AG09309 (cell line): Measurements from ENCODE around the gene TH.

Experiments
- DNase-seq: peaks from one replicate; pipeline ENCODE4 v3.0.0-alpha.2; 2010; ENCODE audit warnings: low read depth
- H3K4me3 ChIP-seq: 2 replicates; pipeline ENCODE4 v1.5.1; 2011; ENCODE audit warnings: mild to moderate bottlenecking, low read depth, low read length, moderate library complexity; ENCODE audit not compliant: control insufficient read depth
- TF ChIP-seq, protein P1 (sequence below): IDR thresholded peaks from 2 replicates; pipeline ENCODE4 v1.5.1; 2011; ENCODE audit warnings: mild to moderate bottlenecking, low read depth, low read length, inconsistent platforms; ENCODE audit not compliant: insufficient read depth, control insufficient read depth; ENCODE audit errors: missing control alignments

Gene TH

DNA sequence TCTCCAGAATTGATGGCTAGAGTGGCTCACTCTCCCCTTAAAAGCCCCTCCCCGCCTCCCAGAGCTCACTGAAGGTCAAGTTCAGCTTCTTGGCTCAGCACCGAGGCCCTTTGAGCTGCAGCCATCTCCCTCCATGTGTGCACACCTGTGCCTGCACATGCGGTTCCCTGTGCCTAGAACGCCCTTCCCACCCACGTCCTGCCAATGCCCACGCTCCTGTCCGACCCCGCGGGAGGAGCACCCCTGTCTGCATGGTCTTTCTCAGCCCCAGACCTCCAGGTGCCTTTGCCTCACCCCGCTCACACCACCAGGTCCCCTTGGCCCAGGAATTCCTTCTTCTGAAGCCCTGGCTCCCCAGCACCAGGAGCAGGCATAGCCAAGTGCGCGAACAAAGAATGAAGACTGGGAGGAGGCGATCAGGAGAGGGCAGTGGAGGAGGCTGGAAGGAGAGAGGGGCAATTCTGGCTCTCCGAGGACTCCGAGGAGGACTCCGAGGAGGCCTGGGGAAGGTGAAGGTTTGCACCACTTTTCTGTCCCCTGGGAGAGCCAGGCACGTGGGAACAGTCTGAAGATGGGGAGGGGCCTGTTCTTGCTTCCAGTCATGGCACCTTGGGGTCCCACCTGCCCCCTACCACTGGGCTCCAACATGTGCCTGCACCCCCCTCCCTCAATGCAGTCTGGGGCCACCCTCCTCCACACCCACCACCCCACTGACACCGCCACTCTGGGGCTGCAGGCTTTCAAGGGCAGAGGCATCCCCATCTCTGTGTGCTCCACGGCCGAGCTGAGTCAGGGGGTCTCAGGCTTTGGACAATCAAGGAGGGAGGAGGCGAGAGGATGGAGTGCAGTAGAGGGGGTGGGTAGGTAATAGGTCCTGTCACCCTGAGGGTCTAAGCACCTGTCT lies 50.1 kb downstream of the TH start:
- DNase-seq = no peak
- TF ChIP-seq, protein P1, sequence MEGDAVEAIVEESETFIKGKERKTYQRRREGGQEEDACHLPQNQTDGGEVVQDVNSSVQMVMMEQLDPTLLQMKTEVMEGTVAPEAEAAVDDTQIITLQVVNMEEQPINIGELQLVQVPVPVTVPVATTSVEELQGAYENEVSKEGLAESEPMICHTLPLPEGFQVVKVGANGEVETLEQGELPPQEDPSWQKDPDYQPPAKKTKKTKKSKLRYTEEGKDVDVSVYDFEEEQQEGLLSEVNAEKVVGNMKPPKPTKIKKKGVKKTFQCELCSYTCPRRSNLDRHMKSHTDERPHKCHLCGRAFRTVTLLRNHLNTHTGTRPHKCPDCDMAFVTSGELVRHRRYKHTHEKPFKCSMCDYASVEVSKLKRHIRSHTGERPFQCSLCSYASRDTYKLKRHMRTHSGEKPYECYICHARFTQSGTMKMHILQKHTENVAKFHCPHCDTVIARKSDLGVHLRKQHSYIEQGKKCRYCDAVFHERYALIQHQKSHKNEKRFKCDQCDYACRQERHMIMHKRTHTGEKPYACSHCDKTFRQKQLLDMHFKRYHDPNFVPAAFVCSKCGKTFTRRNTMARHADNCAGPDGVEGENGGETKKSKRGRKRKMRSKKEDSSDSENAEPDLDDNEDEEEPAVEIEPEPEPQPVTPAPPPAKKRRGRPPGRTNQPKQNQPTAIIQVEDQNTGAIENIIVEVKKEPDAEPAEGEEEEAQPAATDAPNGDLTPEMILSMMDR = no peak
- no peak overlapping the region for H3K4me3 ChIP-seq

- H3K4me3 ChIP-seq = no peak overlapping the region
- DNase-seq = no peak
- TF ChIP-seq, protein P1 = no peak
These were observed 51.1 kb downstream of the TH start for GRCh38 chr11:2120359-2121100.

GRCh38 chr11:2118677-2119076 lies 52.9 kb downstream of the TH start:
- TF ChIP-seq, protein P1 = no peak
- H3K4me3 ChIP-seq = no peak overlapping the region
- no peak for DNase-seq

DNA sequence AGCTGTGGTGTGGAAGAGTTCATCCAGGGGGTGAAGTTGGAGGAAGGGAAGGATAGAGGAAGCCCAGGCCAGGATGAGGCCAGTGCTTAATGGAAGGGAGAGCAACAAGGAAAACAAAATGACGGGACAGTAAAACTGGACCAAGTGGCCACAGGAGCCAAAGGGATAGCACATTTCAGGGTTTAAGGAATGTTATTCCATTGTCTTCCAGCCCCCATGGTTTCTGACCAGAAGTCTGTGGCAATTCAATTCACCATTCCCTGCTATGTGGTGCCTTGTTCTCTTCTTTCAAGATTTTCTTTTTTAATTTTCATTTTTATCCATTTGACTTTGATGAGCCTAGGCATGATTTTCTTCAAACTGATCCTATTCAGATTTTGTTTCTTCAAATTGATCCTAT lies 54.9 kb downstream of the TH start:
- no peak overlapping the region for H3K4me3 ChIP-seq
- DNase-seq = no peak
- TF ChIP-seq, protein P1 = no peak

DNA sequence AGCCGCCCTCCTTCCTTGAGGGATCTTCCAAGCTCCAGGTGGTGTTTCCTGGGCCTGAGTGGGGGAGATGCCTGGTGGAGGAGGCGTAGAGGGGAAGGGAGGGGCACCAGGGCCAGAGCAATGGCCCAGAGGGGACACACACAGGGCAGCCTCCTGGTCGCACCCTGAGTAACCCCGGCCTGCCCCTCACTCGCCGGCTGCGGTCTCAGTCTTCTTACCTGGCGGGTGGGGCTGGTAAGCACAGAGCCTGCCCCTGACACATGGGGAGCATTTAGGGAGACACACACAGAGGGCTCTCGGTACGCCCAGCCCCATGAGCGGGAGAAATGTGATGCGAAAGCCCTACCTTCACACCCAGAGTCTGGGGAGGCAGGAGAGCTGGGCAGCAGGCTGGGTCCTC lies 56.3 kb downstream of the TH start:
- TF ChIP-seq, protein P1 = no peak
- no peak for DNase-seq
- no peak overlapping the region for H3K4me3 ChIP-seq

DNA sequence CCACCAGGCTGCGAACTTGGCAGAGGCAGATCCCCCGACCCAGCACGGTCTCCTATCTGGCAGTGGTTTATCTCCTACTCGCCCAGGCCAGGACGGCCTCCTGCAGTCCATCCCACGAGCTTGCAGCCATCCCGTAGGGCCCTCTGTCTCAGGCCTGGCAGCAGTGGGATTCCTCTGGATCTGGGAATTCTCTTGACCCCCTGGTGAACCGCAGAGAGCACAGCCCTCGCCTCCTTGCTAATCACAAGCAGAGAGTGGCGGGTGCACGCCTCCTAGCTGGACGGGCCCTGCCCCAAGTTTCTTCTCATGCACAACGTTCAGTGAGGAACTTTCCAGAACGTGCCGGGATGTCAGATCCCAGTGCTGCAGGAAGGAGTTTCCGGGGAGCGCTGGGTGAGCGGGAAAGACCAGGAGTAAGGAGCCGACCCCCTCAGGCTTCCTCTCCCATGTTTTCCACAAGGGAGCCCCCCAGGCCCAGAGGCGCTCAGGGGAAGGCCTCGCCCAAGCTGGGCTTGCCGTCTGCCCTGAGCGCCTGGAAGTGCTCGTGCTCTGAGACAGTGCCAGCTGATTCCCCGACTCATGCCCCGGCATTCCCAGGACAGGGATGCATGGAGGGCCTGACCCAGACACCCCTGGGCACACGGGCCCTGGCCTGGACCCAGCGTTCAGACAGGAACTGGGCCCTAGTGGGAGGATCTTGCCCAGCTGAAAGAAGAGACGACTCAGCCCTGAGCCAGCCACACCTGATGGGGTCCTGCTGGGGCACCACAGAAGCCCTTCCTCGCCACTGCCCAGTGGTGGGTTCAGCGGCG lies 57.0 kb downstream of the TH start:
- TF ChIP-seq, protein P1 = no peak
- no peak overlapping the region for H3K4me3 ChIP-seq
- no peak for DNase-seq
